ENCODE data around the gene LUC7L2. TPM values are rescaled to one million over a fixed set of nuclear protein-coding genes. Genes with fewer than 3 reads are reported as not detected.

The LUC7L2 gene
- total RNA-seq, 1 donor from 2014 or later, result 111 TPM

DNA sequence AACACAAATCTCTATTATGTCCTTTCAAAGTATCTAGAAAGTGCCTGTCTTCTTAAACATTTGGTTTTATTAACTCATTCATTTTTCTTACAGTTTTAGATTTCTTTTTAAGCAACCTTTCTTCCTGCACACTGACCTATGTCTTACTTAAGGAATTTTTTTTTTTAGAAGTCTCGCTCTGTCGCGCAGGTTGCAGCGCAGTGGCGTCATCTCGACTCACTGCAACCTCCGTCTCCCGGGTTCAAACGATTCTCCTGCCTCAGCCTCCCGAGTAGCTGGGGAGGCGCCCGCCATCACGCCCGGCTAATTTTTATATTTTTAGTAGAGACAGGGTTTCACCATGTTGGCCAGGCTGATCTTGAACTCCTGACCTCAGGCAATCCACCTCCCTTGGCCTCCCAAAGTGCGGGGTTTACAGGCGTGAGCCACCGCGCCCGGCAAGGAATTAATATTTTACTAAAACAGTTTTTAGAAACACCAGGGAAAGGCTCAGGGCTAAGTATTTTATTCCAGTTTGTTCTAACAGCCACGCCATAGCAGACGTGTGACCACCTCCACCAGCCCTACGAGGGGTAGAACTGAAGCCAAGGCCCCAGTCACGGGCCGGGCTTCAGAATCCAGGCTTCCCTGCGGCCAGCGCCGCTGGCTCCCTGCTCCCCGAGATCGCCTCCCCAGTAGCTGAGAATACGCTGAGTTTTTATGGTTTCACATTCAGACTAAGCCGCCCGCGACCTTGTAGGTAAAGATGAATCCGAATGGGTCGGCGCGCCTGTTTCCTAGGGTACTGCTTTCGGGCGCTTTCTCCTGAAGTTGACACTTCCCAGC, 941 bp upstream of the LUC7L2 start:
- peak overlapping the region; percentile 97 for H3K27ac Mint-ChIP-seq
- Histone ChIP-seq H3K4me1 (peaks cover 19% of the 10 kb centered on the region), H3K4me2 (peak overlapping the region; percentile 82), H2AFZ (replicated peaks) (peak overlapping the region; percentile 72), H3K9me3 (ENCODE audit: low read depth) (no peaks in the 10 kb centered on the region), H3K36me3 (no peaks in the 10 kb centered on the region), H3F3A (ENCODE audit: low read depth) (peaks cover 38% of the 10 kb centered on the region), H3K9ac (peak overlapping the region; percentile 78), H3K79me2 (ENCODE audit: low read depth) (peaks cover 53% of the 10 kb centered on the region), H3K27me3 (no peaks in the 10 kb centered on the region), H3K27ac (peak overlapping the region; percentile 88), H4K20me1 (ENCODE audit: low read depth) (peaks cover 23% of the 10 kb centered on the region), H3K4me3 (peak overlapping the region; percentile 84)
- no peaks in the 10 kb centered on the region for H3K9me3 Mint-ChIP-seq
- H3K4me1 Mint-ChIP-seq, result peaks cover 23% of the 10 kb centered on the region
- peak overlapping the region; percentile 98 for H3K4me3 Mint-ChIP-seq
- peaks cover 5% of the 10 kb centered on the region for H3K27me3 Mint-ChIP-seq (ENCODE audit: insufficient read depth, low read depth)
- TF ChIP-seq, protein P1, sequence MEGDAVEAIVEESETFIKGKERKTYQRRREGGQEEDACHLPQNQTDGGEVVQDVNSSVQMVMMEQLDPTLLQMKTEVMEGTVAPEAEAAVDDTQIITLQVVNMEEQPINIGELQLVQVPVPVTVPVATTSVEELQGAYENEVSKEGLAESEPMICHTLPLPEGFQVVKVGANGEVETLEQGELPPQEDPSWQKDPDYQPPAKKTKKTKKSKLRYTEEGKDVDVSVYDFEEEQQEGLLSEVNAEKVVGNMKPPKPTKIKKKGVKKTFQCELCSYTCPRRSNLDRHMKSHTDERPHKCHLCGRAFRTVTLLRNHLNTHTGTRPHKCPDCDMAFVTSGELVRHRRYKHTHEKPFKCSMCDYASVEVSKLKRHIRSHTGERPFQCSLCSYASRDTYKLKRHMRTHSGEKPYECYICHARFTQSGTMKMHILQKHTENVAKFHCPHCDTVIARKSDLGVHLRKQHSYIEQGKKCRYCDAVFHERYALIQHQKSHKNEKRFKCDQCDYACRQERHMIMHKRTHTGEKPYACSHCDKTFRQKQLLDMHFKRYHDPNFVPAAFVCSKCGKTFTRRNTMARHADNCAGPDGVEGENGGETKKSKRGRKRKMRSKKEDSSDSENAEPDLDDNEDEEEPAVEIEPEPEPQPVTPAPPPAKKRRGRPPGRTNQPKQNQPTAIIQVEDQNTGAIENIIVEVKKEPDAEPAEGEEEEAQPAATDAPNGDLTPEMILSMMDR (IDR thresholded peaks at IDR 0.05), result no peak
- TF ChIP-seq EZH2 (IDR thresholded peaks at IDR 0.05), result no peak
- TF ChIP-seq EZH2phosphoT487 (IDR thresholded peaks at IDR 0.05), result no peak
- H3K36me3 Mint-ChIP-seq, result peaks cover 11% of the 10 kb centered on the region
- DNase-seq (ENCODE audit: low spot score), result no peak

DNA sequence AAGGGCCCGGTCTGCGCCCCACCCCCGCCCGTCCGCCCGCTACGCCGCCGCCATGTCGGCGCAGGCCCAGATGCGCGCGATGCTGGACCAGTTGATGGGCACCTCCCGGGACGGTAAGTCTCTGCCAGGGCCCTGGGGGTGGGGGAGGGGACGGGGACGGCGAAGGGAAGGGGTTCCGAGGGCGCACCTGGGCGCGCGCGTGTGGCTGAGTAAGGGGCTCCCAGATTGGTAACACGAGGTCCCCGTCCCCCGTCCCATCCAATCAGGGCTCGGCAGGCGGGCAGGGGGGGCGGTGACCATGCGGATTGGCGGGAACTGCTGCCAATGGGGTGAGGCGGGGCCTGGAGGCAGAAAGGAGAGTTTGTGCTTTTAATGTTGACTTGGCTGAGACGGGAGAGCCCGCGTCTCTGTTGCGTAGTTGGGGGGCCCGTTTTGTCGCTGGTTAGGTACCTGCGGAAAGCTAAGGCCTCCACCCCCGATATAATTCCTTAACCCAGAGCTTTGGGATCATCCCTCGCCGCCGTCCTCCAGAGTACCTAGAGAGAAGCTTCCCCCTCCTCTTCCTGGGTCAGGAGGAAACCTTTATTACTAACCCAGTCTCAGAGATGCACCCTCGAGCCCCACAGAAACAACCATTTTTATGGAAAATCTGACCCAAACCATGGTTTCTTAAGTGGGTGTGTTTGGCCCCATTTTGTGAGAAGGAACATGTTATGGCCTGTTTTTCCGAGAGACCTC, 685 bp downstream of the LUC7L2 start:
- TF ChIP-seq, protein P1 (IDR thresholded peaks at IDR 0.05), result no peak
- TF ChIP-seq EZH2 (IDR thresholded peaks at IDR 0.05) (no peak), EZH2phosphoT487 (IDR thresholded peaks at IDR 0.05) (no peak)
- Mint-ChIP-seq H3K27me3 (ENCODE audit: insufficient read depth, low read depth) (peaks cover 5% of the 10 kb centered on the region), H3K27ac (peak overlapping the region; percentile 88), H3K9me3 (no peaks in the 10 kb centered on the region), H3K4me3 (peak overlapping the region; percentile 98), H3K36me3 (peaks cover 13% of the 10 kb centered on the region), H3K4me1 (peaks cover 23% of the 10 kb centered on the region)
- Histone ChIP-seq H3K9ac (peak overlapping the region; percentile 80), H3K4me3 (peak overlapping the region; percentile 84), H2AFZ (replicated peaks) (peak overlapping the region; percentile 4), H3K79me2 (ENCODE audit: low read depth) (peaks cover 70% of the 10 kb centered on the region), H3K27ac (peak overlapping the region; percentile 93), H3F3A (ENCODE audit: low read depth) (peaks cover 33% of the 10 kb centered on the region), H4K20me1 (ENCODE audit: low read depth) (peaks cover 38% of the 10 kb centered on the region), H3K9me3 (ENCODE audit: low read depth) (no peaks in the 10 kb centered on the region), H3K4me1 (peaks cover 19% of the 10 kb centered on the region), H3K4me2 (peak overlapping the region; percentile 91), H3K27me3 (no peaks in the 10 kb centered on the region), H3K36me3 (no peaks in the 10 kb centered on the region)
- peak; percentile 97 for DNase-seq (ENCODE audit: low spot score)

DNA sequence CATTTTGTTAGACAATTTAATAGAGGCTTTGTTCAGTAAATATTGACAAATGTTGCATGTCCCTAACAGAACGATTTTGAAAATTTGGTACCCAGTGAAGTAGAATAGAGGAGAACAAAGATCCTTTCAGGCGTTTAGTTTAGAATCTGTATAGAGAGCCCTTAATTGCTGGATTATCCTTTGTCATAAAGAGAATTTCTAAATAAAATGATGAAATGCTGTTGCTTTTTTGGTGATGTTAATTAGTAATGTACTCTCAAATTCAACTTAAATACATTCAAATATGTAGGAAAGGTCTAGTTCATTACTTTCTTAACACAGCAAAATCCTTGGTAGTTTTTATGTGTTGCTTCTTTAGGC, 1.2 kb downstream of the LUC7L2 start:
- Histone ChIP-seq H3K27me3 (no peaks in the 10 kb centered on the region), H3F3A (ENCODE audit: low read depth) (peaks cover 33% of the 10 kb centered on the region), H4K20me1 (ENCODE audit: low read depth) (peaks cover 44% of the 10 kb centered on the region), H3K4me2 (peak overlapping the region; percentile 91), H3K27ac (peak overlapping the region; percentile 78), H3K4me3 (peak overlapping the region; percentile 84), H3K9ac (peak overlapping the region; percentile 80), H3K36me3 (no peaks in the 10 kb centered on the region), H2AFZ (replicated peaks) (peak overlapping the region; percentile 4), H3K9me3 (ENCODE audit: low read depth) (no peaks in the 10 kb centered on the region), H3K4me1 (peaks cover 19% of the 10 kb centered on the region), H3K79me2 (ENCODE audit: low read depth) (peaks cover 75% of the 10 kb centered on the region)
- Mint-ChIP-seq H3K9me3 (no peaks in the 10 kb centered on the region), H3K36me3 (peaks cover 11% of the 10 kb centered on the region), H3K27me3 (ENCODE audit: insufficient read depth, low read depth) (peaks cover 5% of the 10 kb centered on the region), H3K4me3 (peak overlapping the region; percentile 98), H3K27ac (peak overlapping the region; percentile 88), H3K4me1 (peaks cover 23% of the 10 kb centered on the region)
- DNase-seq (ENCODE audit: low spot score), result no peak
- TF ChIP-seq EZH2phosphoT487 (IDR thresholded peaks at IDR 0.05) (no peak), EZH2 (IDR thresholded peaks at IDR 0.05) (no peak)
- TF ChIP-seq, protein P1 (IDR thresholded peaks at IDR 0.05), result no peak

Data from neural progenitor cell (in vitro differentiated cells).